ENCODE results near the gene TSEN54. TPM values are rescaled to one million over a fixed set of nuclear protein-coding genes. Genes with fewer than 3 reads are reported as not detected.
A peak's percentile ranks its signal among the peaks of the same experiment; 100 is the strongest.

Gene TSEN54
- total and polyA plus RNA-seq, 2 experiments from 2014 or later: 42.5 to 52.3 TPM

DNA sequence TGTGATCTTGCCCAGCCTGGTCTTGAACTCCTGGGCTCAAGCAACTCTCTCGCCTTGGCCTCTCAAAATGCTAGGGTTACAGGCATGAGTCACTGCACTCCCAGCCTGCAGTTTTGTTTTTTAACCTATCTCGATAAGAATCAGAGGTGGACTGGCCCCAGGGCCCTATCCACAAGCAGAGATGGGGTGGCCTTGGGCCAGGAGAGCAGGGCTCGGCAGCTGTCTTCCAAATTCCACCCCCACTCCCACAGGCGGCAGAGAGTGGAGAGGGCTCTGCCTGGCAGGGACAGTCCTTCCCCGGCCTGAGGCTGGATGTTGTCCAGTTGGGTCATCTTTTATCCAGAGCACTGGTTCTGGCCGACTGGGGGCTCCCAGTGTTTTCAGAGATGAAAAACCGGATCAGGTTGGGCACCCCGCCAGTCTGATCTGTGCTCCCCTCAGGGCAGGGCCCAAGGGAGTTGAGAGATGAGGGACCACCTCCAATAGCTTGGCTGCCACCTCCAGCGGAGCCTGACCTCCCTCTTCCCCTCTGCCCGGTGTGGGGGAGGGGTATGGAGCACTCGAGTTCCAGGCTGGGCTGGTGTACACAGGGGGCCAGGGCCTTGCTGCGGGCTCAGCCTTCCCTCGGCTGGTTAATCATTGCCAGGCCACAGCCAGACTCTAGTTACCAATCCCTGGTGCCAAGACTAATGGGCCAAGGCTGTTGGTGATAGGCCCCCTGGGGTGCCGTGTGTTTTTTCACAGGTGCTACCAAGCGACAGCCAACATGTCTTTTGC lies 40.9 kb downstream of the TSEN54 start:
- no peak overlapping the region for H2AFZ ChIP-seq
- WGBS (ENCODE audit: low lambda C conversion rate, missing lambda C conversion rate): 37% methylated on average over 15 of the region's 15 CpGs
- peaks cover 34% of the 10 kb centered on the region for H3K4me1 ChIP-seq (ENCODE audit: insufficient read depth)
- no peaks in the 10 kb centered on the region for H3K9me2 ChIP-seq (replicated peaks; ENCODE audit: insufficient read depth)
- DNase-seq (ENCODE audit: low spot score): peak; percentile 87
- TF ChIP-seq, protein P1, sequence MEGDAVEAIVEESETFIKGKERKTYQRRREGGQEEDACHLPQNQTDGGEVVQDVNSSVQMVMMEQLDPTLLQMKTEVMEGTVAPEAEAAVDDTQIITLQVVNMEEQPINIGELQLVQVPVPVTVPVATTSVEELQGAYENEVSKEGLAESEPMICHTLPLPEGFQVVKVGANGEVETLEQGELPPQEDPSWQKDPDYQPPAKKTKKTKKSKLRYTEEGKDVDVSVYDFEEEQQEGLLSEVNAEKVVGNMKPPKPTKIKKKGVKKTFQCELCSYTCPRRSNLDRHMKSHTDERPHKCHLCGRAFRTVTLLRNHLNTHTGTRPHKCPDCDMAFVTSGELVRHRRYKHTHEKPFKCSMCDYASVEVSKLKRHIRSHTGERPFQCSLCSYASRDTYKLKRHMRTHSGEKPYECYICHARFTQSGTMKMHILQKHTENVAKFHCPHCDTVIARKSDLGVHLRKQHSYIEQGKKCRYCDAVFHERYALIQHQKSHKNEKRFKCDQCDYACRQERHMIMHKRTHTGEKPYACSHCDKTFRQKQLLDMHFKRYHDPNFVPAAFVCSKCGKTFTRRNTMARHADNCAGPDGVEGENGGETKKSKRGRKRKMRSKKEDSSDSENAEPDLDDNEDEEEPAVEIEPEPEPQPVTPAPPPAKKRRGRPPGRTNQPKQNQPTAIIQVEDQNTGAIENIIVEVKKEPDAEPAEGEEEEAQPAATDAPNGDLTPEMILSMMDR (IDR thresholded peaks at IDR 0.05; ENCODE audit: poor library complexity): no peak
- H3K36me3 ChIP-seq (replicated peaks; ENCODE audit: insufficient read depth, low read depth): no peaks in the 10 kb centered on the region
- H4K20me1 ChIP-seq (ENCODE audit: insufficient read depth, poor library complexity, severe bottlenecking): no peaks in the 10 kb centered on the region
- H3K79me2 ChIP-seq: peaks cover 21% of the 10 kb centered on the region
- no peaks in the 10 kb centered on the region for H3K9me3 ChIP-seq (ENCODE audit: low read depth)
- no peak overlapping the region for H3K4me3 ChIP-seq
- no peaks in the 10 kb centered on the region for H3K27me3 ChIP-seq
- peak overlapping the region; percentile 80 for H3K27ac ChIP-seq
- H3K4me2 ChIP-seq: peak overlapping the region; percentile 52

DNA sequence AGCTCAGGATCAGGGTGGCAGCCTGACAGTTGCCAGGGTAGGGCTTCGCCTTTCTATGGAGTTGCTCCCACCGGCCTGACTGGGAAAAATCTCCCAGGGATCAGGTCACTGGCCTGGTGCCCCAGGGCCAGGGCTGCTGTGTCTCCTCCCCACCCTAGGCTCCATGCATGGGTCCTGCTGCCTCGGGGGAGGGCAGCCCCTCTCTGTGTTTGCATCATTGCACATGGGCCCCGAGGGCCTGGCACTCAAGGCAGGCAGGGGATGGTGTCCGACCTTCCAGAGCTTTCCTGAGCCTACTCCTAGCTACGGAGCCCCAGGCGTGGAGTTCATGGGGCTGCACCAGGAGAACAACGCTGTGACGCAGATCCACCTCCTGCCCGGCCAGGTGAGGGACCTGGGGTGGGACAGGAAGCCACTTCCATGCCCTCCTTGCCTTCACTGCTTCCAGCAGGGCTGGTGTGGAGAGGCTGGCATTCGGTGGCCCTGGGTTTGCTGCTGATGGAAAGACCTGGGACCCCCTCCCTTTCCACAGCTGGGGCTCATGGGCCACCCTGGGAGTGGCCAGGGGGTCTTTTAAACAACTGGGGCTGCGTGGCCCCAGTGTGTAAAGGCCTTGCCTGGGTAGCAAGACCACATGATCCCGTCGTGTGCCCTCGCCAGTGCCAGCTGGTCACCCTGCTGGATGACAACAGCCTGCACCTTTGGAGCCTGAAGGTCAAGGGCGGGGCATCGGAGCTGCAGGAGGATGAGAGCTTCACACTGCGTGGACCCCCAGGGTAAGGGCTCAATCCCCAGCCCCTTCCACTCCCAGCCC lies 41.7 kb downstream of the TSEN54 start:
- H3K36me3 ChIP-seq (replicated peaks; ENCODE audit: insufficient read depth, low read depth): no peaks in the 10 kb centered on the region
- no peak for DNase-seq (ENCODE audit: low spot score)
- H3K79me2 ChIP-seq: peaks cover 21% of the 10 kb centered on the region
- H3K9me2 ChIP-seq (replicated peaks; ENCODE audit: insufficient read depth): no peaks in the 10 kb centered on the region
- H3K27me3 ChIP-seq: no peaks in the 10 kb centered on the region
- peak overlapping the region; percentile 80 for H3K27ac ChIP-seq
- H3K4me3 ChIP-seq: no peak overlapping the region
- H3K9me3 ChIP-seq (ENCODE audit: low read depth): no peaks in the 10 kb centered on the region
- peaks cover 26% of the 10 kb centered on the region for H3K4me1 ChIP-seq (ENCODE audit: insufficient read depth)
- WGBS (ENCODE audit: low lambda C conversion rate, missing lambda C conversion rate): 88% methylated on average over 18 of the region's 18 CpGs
- TF ChIP-seq EZH2 (IDR thresholded peaks at IDR 0.05; ENCODE audit: borderline replicate concordance) (no peak), EZH2phosphoT487 (IDR thresholded peaks at IDR 0.05; ENCODE audit: low read depth, severe bottlenecking, unreplicated experiment) (no peak)
- TF ChIP-seq, protein P1 (IDR thresholded peaks at IDR 0.05; ENCODE audit: poor library complexity): no peak
- no peak overlapping the region for H2AFZ ChIP-seq
- no peaks in the 10 kb centered on the region for H4K20me1 ChIP-seq (ENCODE audit: insufficient read depth, poor library complexity, severe bottlenecking)
- peak overlapping the region; percentile 52 for H3K4me2 ChIP-seq

DNA sequence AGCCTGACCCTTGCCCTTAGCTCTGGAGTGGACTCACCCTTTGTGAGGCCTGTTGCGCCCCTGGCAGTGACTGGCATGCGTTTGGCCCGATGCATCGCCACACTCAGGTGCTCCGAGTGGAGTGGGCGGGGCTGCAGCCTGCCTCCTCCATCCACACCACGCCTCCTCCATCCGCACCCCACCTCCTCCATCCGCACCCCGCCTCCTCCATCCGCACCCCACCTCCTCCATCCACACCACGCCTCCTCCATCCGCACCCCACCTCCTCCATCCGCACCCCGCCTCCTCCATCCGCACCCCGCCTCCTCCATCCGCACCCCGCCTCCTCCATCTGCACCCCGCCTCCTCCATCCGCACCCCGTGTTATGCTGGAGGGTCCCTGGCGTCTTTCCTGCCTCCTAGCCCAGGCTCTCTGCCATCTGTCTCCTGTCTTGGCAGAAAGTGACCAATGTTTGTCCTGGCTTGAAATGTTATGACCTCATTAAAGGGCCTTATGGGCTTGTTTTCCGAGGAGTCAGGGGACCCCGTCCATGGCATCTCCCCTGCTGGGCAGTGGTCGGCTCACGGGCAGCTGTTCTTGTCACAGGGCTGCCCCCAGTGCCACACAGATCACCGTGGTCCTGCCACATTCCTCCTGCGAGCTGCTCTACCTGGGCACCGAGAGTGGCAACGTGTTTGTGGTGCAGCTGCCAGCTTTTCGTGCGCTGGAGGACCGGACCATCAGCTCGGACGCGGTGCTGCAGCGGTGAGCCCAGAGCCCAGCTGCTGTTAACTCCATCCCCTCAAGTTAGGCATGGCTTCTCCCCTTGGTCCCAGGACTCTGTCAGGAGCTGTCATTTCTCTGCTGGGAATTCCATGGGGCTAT lies 42.6 kb downstream of the TSEN54 start:
- peaks cover 19% of the 10 kb centered on the region for H3K4me1 ChIP-seq (ENCODE audit: insufficient read depth)
- H4K20me1 ChIP-seq (ENCODE audit: insufficient read depth, poor library complexity, severe bottlenecking): no peaks in the 10 kb centered on the region
- no peak for DNase-seq (ENCODE audit: low spot score)
- H3K4me2 ChIP-seq: no peak overlapping the region
- H3K27ac ChIP-seq: no peak overlapping the region
- no peaks in the 10 kb centered on the region for H3K36me3 ChIP-seq (replicated peaks; ENCODE audit: insufficient read depth, low read depth)
- WGBS (ENCODE audit: low lambda C conversion rate, missing lambda C conversion rate): 91% methylated on average over 26 of the region's 38 CpGs
- H3K9me3 ChIP-seq (ENCODE audit: low read depth): no peaks in the 10 kb centered on the region
- H3K9me2 ChIP-seq (replicated peaks; ENCODE audit: insufficient read depth): no peaks in the 10 kb centered on the region
- H3K4me3 ChIP-seq: no peak overlapping the region
- H3K27me3 ChIP-seq: no peaks in the 10 kb centered on the region
- H2AFZ ChIP-seq: no peak overlapping the region
- peaks cover 16% of the 10 kb centered on the region for H3K79me2 ChIP-seq
- no peak for TF ChIP-seq EZH2phosphoT487 (IDR thresholded peaks at IDR 0.05; ENCODE audit: low read depth, severe bottlenecking, unreplicated experiment)
- TF ChIP-seq EZH2 (IDR thresholded peaks at IDR 0.05; ENCODE audit: borderline replicate concordance): no peak

Data from hepatocyte (in vitro differentiated cells).